Measurements from ENCODE around the gene LAD1.

GRCh38 chr1:201360901-201361651, 38.0 kb downstream of the LAD1 start:
- no peak for TF ChIP-seq FOXP2 (optimal IDR thresholded peaks at IDR 0.05; ENCODE audit: control extremely low read depth, extremely low read length, insufficient read depth)
- TF ChIP-seq EZH2 (IDR thresholded peaks at IDR 0.05): no peak
